Osteoblast (primary cell): ENCODE results near the gene LRP1-AS. TPM values are rescaled to one million over a fixed set of nuclear protein-coding genes. Genes with fewer than 3 reads are reported as not detected.

Experiments used
- DNase-seq: peaks from one replicate; pipeline ENCODE4 v3.0.0; 2011; ENCODE audit warnings: low spot score, mixed read lengths; ENCODE audit not compliant: insufficient read length; ENCODE audit errors: missing footprints
- H2AFZ ChIP-seq: 2 replicates; pipeline ENCODE4 v1.6.0; 2011; ENCODE audit warnings: mild to moderate bottlenecking, low read length
- H3K27ac ChIP-seq: 2 replicates; pipeline ENCODE4 v1.5.1; 2011; ENCODE audit warnings: mild to moderate bottlenecking, low read depth, low read length, moderate library complexity
- H3K27me3 ChIP-seq: 2 replicates; pipeline ENCODE4 v1.6.0; 2012; ENCODE audit warnings: mild to moderate bottlenecking, control low read depth, inconsistent platforms, low read length, moderate library complexity; ENCODE audit not compliant: insufficient read depth
- H3K36me3 ChIP-seq: 2 replicates; pipeline ENCODE4 v1.5.1; 2011; ENCODE audit warnings: mild to moderate bottlenecking, low read length, control low read depth, moderate library complexity; ENCODE audit not compliant: insufficient read depth
- H3K4me1 ChIP-seq: 2 replicates; pipeline ENCODE4 v1.5.1; 2011; ENCODE audit warnings: mild to moderate bottlenecking, low read length, control low read depth, moderate library complexity; ENCODE audit not compliant: insufficient read depth
- H3K4me2 ChIP-seq: 2 replicates; pipeline ENCODE4 v1.6.0; 2011; ENCODE audit warnings: mild to moderate bottlenecking, low read length; ENCODE audit not compliant: insufficient read depth
- H3K4me3 ChIP-seq: fragments of 200-600 bp; sonication (generic); 3 replicates; pipeline ENCODE4 v1.5.1; 2012; ENCODE audit warnings: mild to moderate bottlenecking, low read length, inconsistent platforms; ENCODE audit not compliant: insufficient read depth
- H3K79me2 ChIP-seq: 2 replicates; pipeline ENCODE4 v1.6.0; 2012; ENCODE audit warnings: mild to moderate bottlenecking, low read length, control low read depth, inconsistent platforms; ENCODE audit not compliant: insufficient read depth
- H3K9me3 ChIP-seq: 2 replicates; pipeline ENCODE4 v1.5.1; 2011; ENCODE audit warnings: low read depth, low read length, control low read depth
- H4K20me1 ChIP-seq: 2 replicates; pipeline ENCODE4 v1.6.0; 2012; ENCODE audit warnings: mild to moderate bottlenecking, low read length, control low read depth; ENCODE audit not compliant: insufficient read depth
- total RNA-seq: library from RNA; depleted of rRNA; stranded (reverse); fragments of >200 nt; gene quantifications from 2 replicates; pipeline ENCODE4 v1.2.3, GENCODE V29; 2012
- TF ChIP-seq, protein P1 (sequence below): IDR thresholded peaks from 2 replicates; pipeline ENCODE4 v1.5.1; 2011; ENCODE audit warnings: mild to moderate bottlenecking, low read depth, low read length, moderate library complexity; ENCODE audit errors: extremely low read depth

LRP1-AS gene
- total RNA-seq, 1 donor: not detected

DNA sequence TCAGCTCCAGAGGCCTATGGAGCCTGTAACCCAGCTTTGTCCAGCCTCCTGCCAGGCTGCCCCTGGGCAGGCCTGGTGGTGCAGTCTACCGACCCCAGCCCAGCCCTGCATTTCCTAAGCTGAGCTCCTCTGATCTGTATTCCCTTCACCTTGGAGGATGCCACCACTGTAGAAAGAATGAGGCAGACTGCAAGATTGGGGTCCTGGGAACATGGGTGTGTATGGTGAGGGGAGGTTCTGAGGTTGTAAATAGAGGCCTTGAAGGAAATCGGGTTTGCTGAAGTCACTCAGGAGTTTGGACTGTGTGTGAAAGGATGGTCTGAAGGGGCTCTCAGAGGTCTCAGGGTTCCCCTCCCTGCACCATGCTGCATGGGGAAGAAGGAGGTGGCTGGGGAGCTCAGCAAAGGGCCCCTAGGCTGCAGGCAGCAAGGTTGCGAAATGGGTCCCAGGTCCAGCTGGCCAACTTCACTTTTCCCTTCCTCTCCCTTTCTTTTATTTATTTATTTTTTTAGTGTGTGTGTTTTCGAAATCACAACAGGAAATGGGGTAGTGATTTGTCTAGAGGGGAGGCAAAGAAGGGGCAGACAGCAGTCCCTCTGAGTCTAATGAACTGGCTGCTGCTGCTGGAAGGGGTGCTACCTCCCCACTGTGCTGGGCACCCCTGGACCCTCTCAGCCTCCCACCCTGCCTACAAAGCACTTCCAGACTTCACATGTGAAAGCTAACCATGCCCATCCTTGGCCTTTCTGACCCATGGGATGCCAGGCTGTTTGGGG is 1.2 kb upstream of the LRP1-AS start:
- Histone ChIP-seq H3K27me3 (no peaks in the 10 kb centered on the region), H4K20me1 (peaks cover 79% of the 10 kb centered on the region), H3K9me3 (no peaks in the 10 kb centered on the region), H3K36me3 (peaks cover 79% of the 10 kb centered on the region), H3K27ac (peak overlapping the region; percentile 85), H3K79me2 (peaks cover 83% of the 10 kb centered on the region), H3K4me1 (peaks cover 84% of the 10 kb centered on the region), H3K4me3 (peak overlapping the region; percentile 27), H2AFZ (no peak overlapping the region), H3K4me2 (peak overlapping the region; percentile 54)
- TF ChIP-seq, protein P1, sequence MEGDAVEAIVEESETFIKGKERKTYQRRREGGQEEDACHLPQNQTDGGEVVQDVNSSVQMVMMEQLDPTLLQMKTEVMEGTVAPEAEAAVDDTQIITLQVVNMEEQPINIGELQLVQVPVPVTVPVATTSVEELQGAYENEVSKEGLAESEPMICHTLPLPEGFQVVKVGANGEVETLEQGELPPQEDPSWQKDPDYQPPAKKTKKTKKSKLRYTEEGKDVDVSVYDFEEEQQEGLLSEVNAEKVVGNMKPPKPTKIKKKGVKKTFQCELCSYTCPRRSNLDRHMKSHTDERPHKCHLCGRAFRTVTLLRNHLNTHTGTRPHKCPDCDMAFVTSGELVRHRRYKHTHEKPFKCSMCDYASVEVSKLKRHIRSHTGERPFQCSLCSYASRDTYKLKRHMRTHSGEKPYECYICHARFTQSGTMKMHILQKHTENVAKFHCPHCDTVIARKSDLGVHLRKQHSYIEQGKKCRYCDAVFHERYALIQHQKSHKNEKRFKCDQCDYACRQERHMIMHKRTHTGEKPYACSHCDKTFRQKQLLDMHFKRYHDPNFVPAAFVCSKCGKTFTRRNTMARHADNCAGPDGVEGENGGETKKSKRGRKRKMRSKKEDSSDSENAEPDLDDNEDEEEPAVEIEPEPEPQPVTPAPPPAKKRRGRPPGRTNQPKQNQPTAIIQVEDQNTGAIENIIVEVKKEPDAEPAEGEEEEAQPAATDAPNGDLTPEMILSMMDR: no peak
- peak; percentile 62 for DNase-seq

DNA sequence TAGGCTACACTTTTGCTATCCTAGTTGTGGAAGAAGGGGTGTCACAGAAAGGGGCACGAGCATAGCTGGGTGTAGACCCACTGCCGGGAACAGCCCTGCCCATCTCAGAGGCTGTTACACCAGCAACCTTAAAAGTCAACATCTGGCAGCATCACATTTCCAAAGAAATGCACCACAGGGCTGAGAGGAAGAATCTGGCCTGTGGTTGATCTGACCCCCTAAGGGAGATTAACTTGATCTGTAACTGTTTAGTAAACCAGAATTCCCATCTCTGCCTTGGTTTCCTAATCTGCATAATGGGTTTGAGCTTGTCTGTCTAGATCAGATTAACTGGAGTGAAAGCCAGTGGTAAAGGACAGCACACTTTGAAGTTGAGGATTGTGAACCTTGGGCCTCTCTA is 1.3 kb downstream of the LRP1-AS start:
- H3K4me1 ChIP-seq: peaks cover 70% of the 10 kb centered on the region
- H3K36me3 ChIP-seq: peaks cover 92% of the 10 kb centered on the region
- no peaks in the 10 kb centered on the region for H3K9me3 ChIP-seq
- no peak overlapping the region for H2AFZ ChIP-seq
- peaks cover 77% of the 10 kb centered on the region for H4K20me1 ChIP-seq
- no peaks in the 10 kb centered on the region for H3K27me3 ChIP-seq
- TF ChIP-seq, protein P1: no peak
- H3K4me2 ChIP-seq: no peak overlapping the region
- H3K4me3 ChIP-seq: no peak overlapping the region
- DNase-seq: peak; percentile 63
- H3K79me2 ChIP-seq: peaks cover 91% of the 10 kb centered on the region
- H3K27ac ChIP-seq: peak overlapping the region; percentile 85

DNA sequence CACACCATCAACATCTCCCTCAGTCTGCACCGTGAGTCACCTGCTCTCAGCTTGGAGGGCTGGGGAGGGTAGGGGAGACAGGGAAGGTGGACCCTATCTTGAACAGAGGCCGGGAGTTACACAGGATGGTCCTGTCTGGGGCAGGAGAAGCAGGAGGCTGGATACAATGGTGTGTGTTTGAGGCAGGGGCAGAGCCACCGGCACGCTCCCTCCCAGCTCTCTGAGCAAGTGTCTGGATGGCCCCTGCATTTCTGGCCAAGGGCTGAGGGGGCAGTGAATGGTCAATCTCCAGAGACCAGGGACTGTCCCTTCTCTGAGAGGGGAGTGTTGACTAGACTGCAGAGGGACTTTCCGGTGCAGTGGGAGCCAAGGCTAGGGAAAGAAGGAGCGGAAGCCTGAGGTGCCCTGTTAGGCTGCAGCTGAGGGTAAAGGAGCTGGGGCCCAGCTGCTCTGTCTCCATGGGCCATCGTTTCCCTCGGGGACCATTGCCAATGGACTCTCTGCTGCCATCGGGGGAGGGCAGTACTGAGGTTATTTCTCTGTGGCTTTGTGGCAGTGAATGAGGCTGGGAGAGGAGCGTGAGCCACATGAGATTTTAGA is 1.9 kb downstream of the LRP1-AS start:
- Histone ChIP-seq H3K79me2 (peaks cover 90% of the 10 kb centered on the region), H3K4me2 (no peak overlapping the region), H3K4me3 (no peak overlapping the region), H3K27me3 (no peaks in the 10 kb centered on the region), H2AFZ (no peak overlapping the region), H3K36me3 (peaks cover 90% of the 10 kb centered on the region), H3K4me1 (peaks cover 69% of the 10 kb centered on the region), H3K27ac (peak overlapping the region; percentile 85), H3K9me3 (no peaks in the 10 kb centered on the region), H4K20me1 (peaks cover 78% of the 10 kb centered on the region)
- peak; percentile 65 for DNase-seq
- TF ChIP-seq, protein P1: no peak

DNA sequence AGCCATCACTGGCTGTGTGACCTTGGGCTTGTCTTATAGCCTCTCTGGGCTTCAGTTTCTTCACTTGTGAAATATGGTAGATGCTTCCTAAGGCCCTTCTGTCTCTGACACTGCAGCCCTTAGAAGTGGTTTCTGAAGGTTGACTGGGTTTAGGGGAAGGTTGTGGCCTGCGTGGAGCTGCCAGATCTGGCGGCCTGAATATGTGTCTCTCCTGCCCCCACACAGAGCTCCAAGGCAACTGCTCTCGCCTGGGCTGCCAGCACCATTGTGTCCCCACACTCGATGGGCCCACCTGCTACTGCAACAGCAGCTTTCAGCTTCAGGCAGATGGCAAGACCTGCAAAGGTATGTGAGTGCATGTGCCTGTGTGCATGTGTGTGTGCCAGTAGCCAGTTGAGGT is 4.0 kb downstream of the LRP1-AS start:
- Histone ChIP-seq H4K20me1 (peaks cover 82% of the 10 kb centered on the region), H3K27ac (peak overlapping the region; percentile 24), H2AFZ (no peak overlapping the region), H3K27me3 (no peaks in the 10 kb centered on the region), H3K4me2 (no peak overlapping the region), H3K4me1 (peaks cover 71% of the 10 kb centered on the region), H3K79me2 (peaks cover 96% of the 10 kb centered on the region), H3K9me3 (no peaks in the 10 kb centered on the region), H3K36me3 (peaks cover 96% of the 10 kb centered on the region), H3K4me3 (no peak overlapping the region)
- no peak for DNase-seq
- TF ChIP-seq, protein P1: no peak
